ENCODE results near the gene ROBO4. TPM values are rescaled to one million over a fixed set of nuclear protein-coding genes. Genes with fewer than 3 reads are reported as not detected.

Gene ROBO4
- total RNA-seq, 4 donors from 2014 or later = 4.5 to 11.9 (median 8.6) TPM

- no peaks in the 10 kb centered on the region for H3K36me3 ChIP-seq
- TF ChIP-seq POLR2A (IDR thresholded peaks at IDR 0.05) (no peak), CTCF (IDR thresholded peaks at IDR 0.05) (no peak)
- WGBS, 2 donors = 24 to 35% methylated on average over 26 to 28 of the region's 30 CpGs
- H3K27ac ChIP-seq = peak overlapping the region; percentile 83 to 95 (median 86)
- H3K27me3 ChIP-seq = peaks cover 0 to 47% (median 0%) of the 10 kb centered on the region in 4 donors
- peak overlapping the region; percentile 43 to 84 (median 56) for H3K4me3 ChIP-seq
- no peak for DNase-seq
- intact Hi-C loops (cut with DNase I) = no loop called here
- H3K4me1 ChIP-seq = peaks cover 3 to 26% (median 6%) of the 10 kb centered on the region in 3 donors
- H3K9me3 ChIP-seq = no peaks in the 10 kb centered on the region
Measured at GRCh38 chr11:124876818-124877630, 20.6 kb downstream of the ROBO4 start.

GRCh38 chr11:124875943-124876817 is 21.5 kb downstream of the ROBO4 start:
- TF ChIP-seq POLR2A (IDR thresholded peaks at IDR 0.05) (peak in 1 of 4 donors; percentile 24), CTCF (IDR thresholded peaks at IDR 0.05) (peak; percentile 41 to 79 (median 66))
- H3K4me1 ChIP-seq = peaks cover 3 to 26% (median 6%) of the 10 kb centered on the region in 3 donors
- H3K36me3 ChIP-seq = no peaks in the 10 kb centered on the region
- peak overlapping the region; percentile 83 to 95 (median 86) for H3K27ac ChIP-seq
- peaks cover 0 to 56% (median 0%) of the 10 kb centered on the region in 4 donors for H3K27me3 ChIP-seq
- H3K9me3 ChIP-seq = no peaks in the 10 kb centered on the region
- 0 to 4% methylated on average over 10 to 12 of the region's 69 CpGs for WGBS, 2 donors
- DNase-seq = peak; percentile 48
- H3K4me3 ChIP-seq = peak overlapping the region; percentile 43 to 84 (median 56)
- intact Hi-C loops (cut with DNase I) = no loop called here

DNA sequence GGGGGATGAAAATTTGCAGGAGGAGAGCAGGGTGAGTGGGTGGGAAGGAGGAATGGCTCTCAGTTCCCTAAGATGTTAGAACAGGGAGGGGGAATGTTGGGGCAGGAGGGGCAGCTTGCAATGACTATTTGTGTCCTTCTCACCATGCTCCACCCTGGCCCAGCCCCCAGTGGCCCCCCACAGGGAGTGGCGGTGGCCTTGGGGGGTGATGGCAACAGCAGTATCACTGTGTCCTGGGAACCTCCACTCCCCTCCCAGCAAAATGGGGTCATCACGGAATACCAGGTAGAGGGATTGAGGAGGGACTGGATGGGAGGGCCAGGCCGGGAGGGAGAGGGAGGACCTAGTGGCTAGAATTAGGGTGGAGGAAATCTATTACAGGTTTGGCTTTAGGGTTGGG is 22.3 kb downstream of the ROBO4 start:
- peaks cover 3 to 26% (median 6%) of the 10 kb centered on the region in 3 donors for H3K4me1 ChIP-seq
- peak overlapping the region in 3 of 4 donors; percentile 56 to 84 (median 57) for H3K4me3 ChIP-seq
- intact Hi-C loops (cut with DNase I) = no loop called here
- H3K36me3 ChIP-seq = no peaks in the 10 kb centered on the region
- WGBS, 2 donors = 45 to 63% methylated on average over 2 to 3 of the region's 3 CpGs
- no peaks in the 10 kb centered on the region for H3K9me3 ChIP-seq
- peaks cover 0 to 64% (median 0%) of the 10 kb centered on the region in 4 donors for H3K27me3 ChIP-seq
- TF ChIP-seq POLR2A (IDR thresholded peaks at IDR 0.05) (no peak), CTCF (IDR thresholded peaks at IDR 0.05) (no peak)
- peak overlapping the region in 2 of 4 donors; percentile 84 to 88 for H3K27ac ChIP-seq
- DNase-seq = no peak

GRCh38 chr11:124874571-124875255 is 23.0 kb downstream of the ROBO4 start:
- Histone ChIP-seq H3K4me3 (no peak overlapping the region), H3K27me3 (peaks cover 0 to 70% (median 1%) of the 10 kb centered on the region in 4 donors), H3K9me3 (no peaks in the 10 kb centered on the region), H3K36me3 (no peaks in the 10 kb centered on the region), H3K27ac (no peak overlapping the region), H3K4me1 (peaks cover 3 to 26% (median 6%) of the 10 kb centered on the region in 3 donors)
- 89 to 91% methylated on average over 4 to 6 of the region's 7 CpGs for WGBS, 2 donors
- intact Hi-C loops (cut with DNase I) = no loop called here
- TF ChIP-seq CTCF (IDR thresholded peaks at IDR 0.05) = no peak
- no peak for TF ChIP-seq POLR2A (IDR thresholded peaks at IDR 0.05)
- DNase-seq = no peak

Measured in esophagus squamous epithelium (tissue), 5 donors.